IMR-90 (cell line): Measurements from ENCODE around the gene TBC1D23.

Source experiments
- CEBPB ChIP-seq: IDR thresholded peaks from 2 replicates; pipeline ENCODE4 v1.6.1; 2012; ENCODE audit warnings: low read depth, low read length, improper control_type of control experiment
- CHD1 ChIP-seq: IDR thresholded peaks from 2 replicates; pipeline ENCODE4 v1.6.1; 2012; ENCODE audit warnings: low read depth, low read length, improper control_type of control experiment
- FOS ChIP-seq: fragments of 150-350 bp; IDR thresholded peaks from 2 replicates; pipeline ENCODE4 v1.6.1; 2016; ENCODE audit warnings: low read depth, low read length
- MAFK ChIP-seq: IDR thresholded peaks from 2 replicates; pipeline ENCODE4 v1.6.1; 2012; ENCODE audit warnings: low read depth, low read length, improper control_type of control experiment
- MAZ ChIP-seq: IDR thresholded peaks from 2 replicates; pipeline ENCODE4 v1.6.1; 2012; ENCODE audit warnings: low read depth, mild to moderate bottlenecking, low read length, improper control_type of control experiment, moderate library complexity, borderline replicate concordance
- POLR2A ChIP-seq: IDR thresholded peaks from 2 replicates; pipeline ENCODE4 v1.6.1; 2012; ENCODE audit warnings: mild to moderate bottlenecking, low read depth, low read length
- RAD21 ChIP-seq: IDR thresholded peaks from 2 replicates; pipeline ENCODE4 v1.6.1; 2012; ENCODE audit warnings: low read length, improper control_type of control experiment
- RCOR1 ChIP-seq: IDR thresholded peaks from 2 replicates; pipeline ENCODE4 v1.6.1; 2012; ENCODE audit warnings: mild to moderate bottlenecking, low read length, improper control_type of control experiment; ENCODE audit not compliant: insufficient replicate concordance
- RFX5 ChIP-seq: IDR thresholded peaks from 2 replicates; pipeline ENCODE4 v1.8.0; 2012; ENCODE audit warnings: low read depth, mild to moderate bottlenecking, low read length, moderate library complexity
- SMC3 ChIP-seq: fragments of 150-350 bp; IDR thresholded peaks from 2 replicates; pipeline ENCODE4 v1.6.1; 2016; ENCODE audit warnings: low read depth, mild to moderate bottlenecking, antibody characterized with exemption, low read length, moderate library complexity
- TF ChIP-seq, protein P1 (sequence below): conservative IDR thresholded peaks from 2 replicates; pipeline ENCODE4 v1.5.1; 2012; ENCODE audit warnings: mild to moderate bottlenecking, low read depth, low read length, improper control_type of control experiment
- TF ChIP-seq, protein P2 (sequence below): fragments of 150-350 bp; IDR thresholded peaks from 2 replicates; pipeline ENCODE4 v1.6.1; 2017; ENCODE audit warnings: mild to moderate bottlenecking, antibody characterized with exemption, low read length, low read depth

DNA sequence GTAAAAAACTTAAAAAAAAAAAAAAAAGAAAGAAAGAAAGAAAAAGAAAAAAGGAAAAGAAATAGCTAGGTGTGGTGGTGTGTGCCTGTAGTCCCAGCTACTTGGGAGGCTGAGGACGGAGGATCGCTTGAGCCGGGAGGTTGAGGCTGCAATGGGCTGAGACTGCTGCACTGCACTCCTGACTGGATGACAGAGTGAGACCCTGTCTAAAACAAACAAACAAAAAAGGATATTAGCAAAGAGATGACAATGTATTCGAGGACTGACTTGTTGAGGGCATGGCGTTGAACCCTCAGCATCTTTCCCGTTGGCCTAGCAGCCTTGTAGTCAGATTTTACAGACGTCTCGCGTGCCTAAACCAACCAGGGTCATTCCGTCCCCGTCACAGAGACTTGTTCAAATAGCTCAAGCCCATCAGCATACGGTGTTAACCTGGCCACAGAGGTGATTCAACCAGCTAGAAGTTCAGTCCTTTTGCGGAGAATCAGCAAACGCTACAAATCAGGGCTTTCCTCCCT lies 73.2 kb downstream of the TBC1D23 start:
- TF ChIP-seq MAFK, result no peak
- TF ChIP-seq, protein P1, sequence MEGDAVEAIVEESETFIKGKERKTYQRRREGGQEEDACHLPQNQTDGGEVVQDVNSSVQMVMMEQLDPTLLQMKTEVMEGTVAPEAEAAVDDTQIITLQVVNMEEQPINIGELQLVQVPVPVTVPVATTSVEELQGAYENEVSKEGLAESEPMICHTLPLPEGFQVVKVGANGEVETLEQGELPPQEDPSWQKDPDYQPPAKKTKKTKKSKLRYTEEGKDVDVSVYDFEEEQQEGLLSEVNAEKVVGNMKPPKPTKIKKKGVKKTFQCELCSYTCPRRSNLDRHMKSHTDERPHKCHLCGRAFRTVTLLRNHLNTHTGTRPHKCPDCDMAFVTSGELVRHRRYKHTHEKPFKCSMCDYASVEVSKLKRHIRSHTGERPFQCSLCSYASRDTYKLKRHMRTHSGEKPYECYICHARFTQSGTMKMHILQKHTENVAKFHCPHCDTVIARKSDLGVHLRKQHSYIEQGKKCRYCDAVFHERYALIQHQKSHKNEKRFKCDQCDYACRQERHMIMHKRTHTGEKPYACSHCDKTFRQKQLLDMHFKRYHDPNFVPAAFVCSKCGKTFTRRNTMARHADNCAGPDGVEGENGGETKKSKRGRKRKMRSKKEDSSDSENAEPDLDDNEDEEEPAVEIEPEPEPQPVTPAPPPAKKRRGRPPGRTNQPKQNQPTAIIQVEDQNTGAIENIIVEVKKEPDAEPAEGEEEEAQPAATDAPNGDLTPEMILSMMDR, result no peak
- no peak for TF ChIP-seq POLR2A
- TF ChIP-seq SMC3, result no peak
- TF ChIP-seq RAD21, result no peak
- no peak for TF ChIP-seq CEBPB
- TF ChIP-seq CHD1, result no peak
- TF ChIP-seq, protein P2, sequence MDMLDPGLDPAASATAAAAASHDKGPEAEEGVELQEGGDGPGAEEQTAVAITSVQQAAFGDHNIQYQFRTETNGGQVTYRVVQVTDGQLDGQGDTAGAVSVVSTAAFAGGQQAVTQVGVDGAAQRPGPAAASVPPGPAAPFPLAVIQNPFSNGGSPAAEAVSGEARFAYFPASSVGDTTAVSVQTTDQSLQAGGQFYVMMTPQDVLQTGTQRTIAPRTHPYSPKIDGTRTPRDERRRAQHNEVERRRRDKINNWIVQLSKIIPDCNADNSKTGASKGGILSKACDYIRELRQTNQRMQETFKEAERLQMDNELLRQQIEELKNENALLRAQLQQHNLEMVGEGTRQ, result no peak
- no peak for TF ChIP-seq RFX5
- no peak for TF ChIP-seq FOS
- no peak for TF ChIP-seq RCOR1
- no peak for TF ChIP-seq MAZ
